ENCODE data around the gene CHD5.

GRCh38 chr1:6136516-6137220 lies 43.5 kb downstream of the CHD5 start:
- no peak for TF ChIP-seq CREB5 (CRISPR knock-in tag; IDR thresholded peaks at IDR 0.05; ENCODE audit: low read depth)
- TF ChIP-seq PATZ1 (CRISPR knock-in tag; IDR thresholded peaks at IDR 0.05; ENCODE audit: borderline replicate concordance) = no peak
- TF ChIP-seq ESRRG (CRISPR knock-in tag; IDR thresholded peaks at IDR 0.05) = no peak
- no peak for TF ChIP-seq ARNTL (CRISPR knock-in tag; IDR thresholded peaks at IDR 0.05; ENCODE audit: borderline replicate concordance, low read depth)
- TF ChIP-seq PPARA (CRISPR knock-in tag; IDR thresholded peaks at IDR 0.05; ENCODE audit: borderline replicate concordance) = no peak
- no peak for TF ChIP-seq ZNF8 (CRISPR knock-in tag; IDR thresholded peaks at IDR 0.05)
- no peak for TF ChIP-seq ZFP30 (CRISPR knock-in tag; IDR thresholded peaks at IDR 0.05)
- no peak for TF ChIP-seq ZFP3 (CRISPR knock-in tag; IDR thresholded peaks at IDR 0.05)

Measured in SK-N-SH treated with all-trans-retinoic acid at 6 μM for 48 hours (cell line).